HCT116 (cell line): Measurements from ENCODE around the gene BCAN. TPM values are rescaled to one million over a fixed set of nuclear protein-coding genes. Genes with fewer than 3 reads are reported as not detected.

ENCODE experiments used
- ATAC-seq: fragments of 200-7000 bp; cut with Tn5 transposase; 2 replicates; pipeline ENCODE4 v1.9.1; 2020; ENCODE audit warnings: mild to moderate bottlenecking, moderate library complexity
- BruUV-seq: library from RNA; stranded (reverse); fragments of 400-500 nt; replicated peaks from 2 replicates; lab custom pipeline; 2021; lab: Mats Ljungman, UMichigan
- CTCF ChIA-PET: fragments of 300-600 bp; sonication (Branson Sonifier 250); formaldehyde crosslinking; loops from one replicate; lab custom pipeline; 2021; ENCODE audit warnings: antibody characterized with exemption; lab: Charles Lee
- POLR2A ChIA-PET: fragments of 300-600, 350-600 bp; sonication (Branson Sonifier 250); formaldehyde crosslinking; loops from one replicate; lab custom pipeline; 2021; ENCODE audit warnings: antibody characterized with exemption; lab: Charles Lee
- RAD21 ChIA-PET, 2 experiments: fragments of 300-600 bp; sonication (Branson Sonifier 250); formaldehyde crosslinking; loops; one replicate each; lab custom pipeline; 2023; ENCODE audit warnings: low total read pairs in 2 of 2; ENCODE audit not compliant: uncharacterized antibody in 2 of 2, unreplicated experiment in 2 of 2, low non-redundant PET in 1 of 2; lab: Charles Lee
- DNase-seq: peaks from one replicate; pipeline ENCODE4 v3.0.0-alpha.2; 2010; ENCODE audit warnings: low read depth, low spot score
- H2AFZ ChIP-seq: fragments of 200-600 bp; shearing (Covaris generic), sonication (generic); 2 replicates; pipeline ENCODE4 v1.6.1; 2017; ENCODE audit warnings: low read depth, mixed run types, mixed read lengths, antibody characterized with exemption, low read length; ENCODE audit not compliant: poor library complexity, severe bottlenecking
- H3K27ac ChIP-seq: 2 replicates; pipeline ENCODE4 v1.5.1; 2012; ENCODE audit warnings: low read depth, low read length
- H3K27me3 ChIP-seq: fragments of 200-600 bp; sonication (generic); 2 replicates; pipeline ENCODE4 v1.6.1; 2016; ENCODE audit warnings: mixed run types, low read length, mixed read lengths; ENCODE audit not compliant: insufficient read depth
- H3K36me3 ChIP-seq, 2 experiments: fragments of 200-500 bp in 1 of 2; fragments of 200-600 bp in 1 of 2; sonication (Bioruptor generic) in 1 of 2; sonication (generic) in 1 of 2; 2 replicates each; pipeline versions ENCODE4 v1.5.1 to v1.6.1; 2014 to 2016; ENCODE audit warnings: low read length in 2 of 2, inconsistent platforms in 1 of 2, mixed read lengths in 1 of 2, mixed run types in 1 of 2; ENCODE audit not compliant: insufficient read depth in 2 of 2, control insufficient read depth in 1 of 2
- H3K4me1 ChIP-seq, 2 experiments: fragments of 200-600 bp in 1 of 2; sonication (generic) in 1 of 2; 2 replicates each; pipeline versions ENCODE4 v1.5.1 to v1.6.1; 2012 to 2017; ENCODE audit warnings: low read length in 2 of 2, inconsistent platforms in 1 of 2, mild to moderate bottlenecking in 1 of 2, mixed read lengths in 1 of 2, mixed run types in 1 of 2, moderate library complexity in 1 of 2; ENCODE audit not compliant: insufficient read depth in 2 of 2, control insufficient read depth in 1 of 2
- H3K4me2 ChIP-seq: fragments of 200-600 bp; sonication (generic); 2 replicates; pipeline ENCODE4 v1.6.1; 2017; ENCODE audit warnings: mixed run types, low read length, mixed read lengths
- H3K4me3 ChIP-seq, 2 experiments: fragments of 200-600 bp in 1 of 2; sonication (generic) in 1 of 2; replicated peaks in 1 of 2; 2 replicates each; pipeline ENCODE4 v1.5.1; 2011 to 2016; ENCODE audit warnings: low read length in 2 of 2, control low read depth in 1 of 2, low read depth in 1 of 2, mild to moderate bottlenecking in 1 of 2, mixed read lengths in 1 of 2, mixed run types in 1 of 2
- H3K79me2 ChIP-seq: fragments of 200-600 bp; sonication (generic); 2 replicates; pipeline ENCODE4 v1.6.1; 2017; ENCODE audit warnings: mild to moderate bottlenecking, mixed run types, low read length, moderate library complexity, mixed read lengths; ENCODE audit not compliant: insufficient read depth
- H3K9ac ChIP-seq: fragments of 200-600 bp; sonication (generic); 2 replicates; pipeline ENCODE4 v1.6.1; 2016; ENCODE audit warnings: low read length, mixed read lengths
- H3K9me2 ChIP-seq: fragments of 200-600 bp; sonication (generic), shearing (Covaris generic); 2 replicates; pipeline ENCODE4 v1.6.1; 2017; ENCODE audit warnings: mixed run types, mild to moderate bottlenecking, moderate library complexity; ENCODE audit not compliant: insufficient read depth
- H3K9me3 ChIP-seq, 2 experiments: fragments of 200-500 bp in 1 of 2; fragments of 200-600 bp in 1 of 2; sonication (Bioruptor generic) in 1 of 2; sonication (generic) in 1 of 2; 2 replicates each; pipeline ENCODE4 v1.6.1; 2014 to 2017; ENCODE audit warnings: low read length in 2 of 2, mixed read lengths in 2 of 2, inconsistent platforms in 1 of 2, low read depth in 1 of 2, mild to moderate bottlenecking in 1 of 2, mixed run types in 1 of 2, moderate library complexity in 1 of 2; ENCODE audit not compliant: control insufficient read depth in 1 of 2, insufficient read depth in 1 of 2
- H4K20me1 ChIP-seq: fragments of 200-600 bp; sonication (generic), shearing (Covaris generic); 2 replicates; pipeline ENCODE4 v1.6.1; 2017; ENCODE audit warnings: mixed run types, mild to moderate bottlenecking, moderate library complexity; ENCODE audit not compliant: insufficient read depth
- CBX3 ChIP-seq: IDR thresholded peaks from 2 replicates; pipeline ENCODE4 v1.6.1; 2012; ENCODE audit warnings: low read depth
- CTCF ChIP-seq, 3 experiments: fragments of 200-600 bp in 1 of 3; sonication (generic) in 1 of 3; IDR thresholded peaks in 2 of 3; conservative IDR thresholded peaks in 1 of 3; 2 replicates each; pipeline ENCODE4 v1.5.1; 2012 to 2017; ENCODE audit warnings: low read depth in 2 of 3, low read length in 2 of 3, antibody characterized with exemption in 1 of 3, borderline replicate concordance in 1 of 3, control low read depth in 1 of 3, mild to moderate bottlenecking in 1 of 3, mixed read lengths in 1 of 3, mixed run types in 1 of 3, moderate library complexity in 1 of 3; ENCODE audit not compliant: insufficient read depth in 1 of 3
- EZH2phosphoT487 ChIP-seq: fragments of 200-600 bp; IDR thresholded peaks from 2 replicates; pipeline ENCODE4 v1.6.1; 2018; ENCODE audit warnings: antibody characterized with exemption, borderline replicate concordance
- MAX ChIP-seq: IDR thresholded peaks from 2 replicates; pipeline ENCODE4 v1.6.1; 2012
- POLR2AphosphoS5 ChIP-seq: IDR thresholded peaks from 2 replicates; pipeline ENCODE4 v1.6.1; 2011; ENCODE audit warnings: mild to moderate bottlenecking, low read depth, low read length, moderate library complexity
- SRF ChIP-seq: IDR thresholded peaks from 2 replicates; pipeline ENCODE4 v1.6.1; 2012; ENCODE audit warnings: low read depth
- TCF7L2 ChIP-seq: IDR thresholded peaks from 2 replicates; pipeline ENCODE4 v1.7.0; 2011; ENCODE audit warnings: borderline replicate concordance, inconsistent platforms; ENCODE audit not compliant: insufficient read depth, insufficient read length; ENCODE audit errors: extremely low read depth
- intact Hi-C: fragments of 100-400 bp; cut with micrococcal nuclease; formaldehyde crosslinking; loops from 2 replicates; pipeline ENCODE4 v1.10.0; 2022
- total RNA-seq: library from RNA; stranded (reverse); gene quantifications from one replicate; pipeline ENCODE4 v1.2.1, GENCODE V29; 2021; ENCODE audit not compliant: unreplicated experiment
- TF ChIP-seq, protein P1 (sequence below): IDR thresholded peaks from 2 replicates; pipeline ENCODE4 v1.6.1; 2012

Gene BCAN
- total RNA-seq, 1 experiment from 2014 or later: not detected

- TF ChIP-seq CBX3 (no peak), EZH2phosphoT487 (no peak), MAX (no peak), SRF (no peak), TCF7L2 (no peak), POLR2AphosphoS5 (no peak)
- Histone ChIP-seq H3K4me2 (peak overlapping the region; percentile 94), H3K9me3 (no peaks in the 10 kb centered on the region), H3K4me3 (no peak overlapping the region), H3K9me2 (no peaks in the 10 kb centered on the region), H3K27me3 (no peaks in the 10 kb centered on the region), H4K20me1 (no peaks in the 10 kb centered on the region), H3K4me1 (peaks cover 35 to 60% of the 10 kb centered on the region in 2 experiments), H3K9ac (no peak overlapping the region; the same call in 1 of the 2 replicates), H3K79me2 (peaks cover 13% of the 10 kb centered on the region), H2AFZ (no peak overlapping the region), H3K36me3 (no peaks in the 10 kb centered on the region), H3K27ac (no peak overlapping the region)
- no peak for ATAC-seq
- ChIA-PET CTCF (interaction anchor here (2.1 kb wide), 1 partner anchor 24 kb away, joined by 10 read pairs; no protein-coding TSS in a partner anchor), POLR2A (interaction anchor here (0.7 kb wide), 1 partner anchor 11 kb away, joined by 3 read pairs; no protein-coding TSS in a partner anchor), RAD21 (no interaction called here)
- intact Hi-C loops: no loop called here
- DNase-seq: no peak
- no TSS peak for BruUV-seq
Observed at GRCh38 chr1:156664767-156665411, 23.0 kb downstream of the BCAN start.

DNA sequence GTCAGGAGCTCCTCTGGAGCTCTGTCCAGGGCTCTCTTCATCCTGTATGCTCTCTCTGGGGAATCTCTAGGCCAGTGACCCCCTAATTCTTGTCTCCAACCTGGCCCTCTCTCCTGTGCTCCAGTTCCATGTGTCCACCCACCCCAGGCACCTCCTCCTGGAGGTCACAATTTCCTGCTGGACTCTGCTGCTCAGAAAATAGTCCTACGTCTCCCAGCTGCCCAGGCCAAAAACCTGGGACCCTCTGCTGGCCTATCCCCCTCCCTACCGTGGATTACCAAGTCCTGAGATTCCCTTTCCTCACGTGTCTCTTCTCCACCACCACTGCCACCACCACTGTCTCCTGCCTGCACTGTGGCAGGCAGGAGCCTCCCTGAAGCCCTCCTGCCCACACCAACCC, 23.6 kb downstream of the BCAN start:
- no peak for ATAC-seq
- intact Hi-C loops: no loop called here
- no peaks in the 10 kb centered on the region for H3K27me3 ChIP-seq
- H4K20me1 ChIP-seq: no peaks in the 10 kb centered on the region
- ChIA-PET POLR2A (interaction anchor here (0.7 kb wide), 1 partner anchor 10 kb away, joined by 3 read pairs; no protein-coding TSS in a partner anchor), CTCF (interaction anchor here (1.2 to 2.1 kb wide), 2 partner anchors 24 to 38 kb away, joined by 4 to 10 read pairs; no protein-coding TSS in a partner anchor), RAD21 (no interaction called here)
- peaks cover 35 to 55% of the 10 kb centered on the region in 2 experiments for H3K4me1 ChIP-seq
- H3K36me3 ChIP-seq: no peaks in the 10 kb centered on the region
- no peak overlapping the region for H3K27ac ChIP-seq
- no peaks in the 10 kb centered on the region for H3K9me3 ChIP-seq
- H3K4me2 ChIP-seq: peak overlapping the region; percentile 94; the same call in 1 of the 2 replicates
- BruUV-seq: no TSS peak
- H3K9me2 ChIP-seq: no peaks in the 10 kb centered on the region
- DNase-seq: no peak
- H3K4me3 ChIP-seq: no peak overlapping the region
- peaks cover 8% of the 10 kb centered on the region for H3K79me2 ChIP-seq
- no peak for TF ChIP-seq CTCF (IDR thresholded peaks at IDR 0.05 in 2 of 3, conservative IDR thresholded peaks at IDR 0.05 in 1 of 3; ENCODE audit: borderline replicate concordance in 1 of 3, insufficient read depth in 1 of 3, low read depth in 2 of 3, low read length in 2 of 3)
- TF ChIP-seq TCF7L2: no peak
- TF ChIP-seq, protein P1, sequence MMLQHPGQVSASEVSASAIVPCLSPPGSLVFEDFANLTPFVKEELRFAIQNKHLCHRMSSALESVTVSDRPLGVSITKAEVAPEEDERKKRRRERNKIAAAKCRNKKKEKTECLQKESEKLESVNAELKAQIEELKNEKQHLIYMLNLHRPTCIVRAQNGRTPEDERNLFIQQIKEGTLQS: no peak
- H2AFZ ChIP-seq: no peak overlapping the region
- no peak overlapping the region for H3K9ac ChIP-seq
